K562 (cell line): ENCODE results near the gene IFITM2. TPM values are rescaled to one million over a fixed set of nuclear protein-coding genes. Genes with fewer than 3 reads are reported as not detected.

Experiments
- BCOR ChIP-seq: fragments of 450-650 bp; IDR thresholded peaks from 2 replicates; pipeline ENCODE4 v1.6.1; 2016
- CHAMP1 ChIP-seq: fragments of 450-650 bp; IDR thresholded peaks from 2 replicates; pipeline ENCODE4 v1.6.1; 2016; ENCODE audit warnings: mild to moderate bottlenecking
- MGA ChIP-seq: fragments of 450-650 bp; IDR thresholded peaks from 2 replicates; pipeline ENCODE4 v1.6.1; 2016; ENCODE audit warnings: mild to moderate bottlenecking, moderate library complexity
- MIER1 ChIP-seq: fragments of 450-650 bp; IDR thresholded peaks from 2 replicates; pipeline ENCODE4 v1.6.1; 2016; ENCODE audit warnings: antibody characterized with exemption, mild to moderate bottlenecking, low read depth
- NFIC ChIP-seq: fragments of 450-650 bp; IDR thresholded peaks from 2 replicates; pipeline ENCODE4 v1.6.1; 2017; ENCODE audit warnings: mild to moderate bottlenecking, inconsistent platforms
- SAFB ChIP-seq: fragments of 200-400 bp; formaldehyde crosslinking; IDR thresholded peaks from 2 replicates; pipeline ENCODE4 v1.6.1; 2017; ENCODE audit warnings: low read depth, low read length, borderline replicate concordance
- STAT5B ChIP-seq: fragments of 250-450 bp; sonication (Bioruptor Pico); IDR thresholded peaks from 2 replicates; pipeline ENCODE4 v1.8.0; 2021; ENCODE audit warnings: mild to moderate bottlenecking, inconsistent platforms
- U2AF1 ChIP-seq: fragments of 200-400 bp; formaldehyde crosslinking; optimal IDR thresholded peaks from 2 replicates; pipeline ENCODE3; 2017; ENCODE audit warnings: mild to moderate bottlenecking, low read depth, low read length, moderate library complexity
- ZNF778 ChIP-seq: fragments of 450-650 bp; formaldehyde crosslinking; IDR thresholded peaks from 2 replicates; pipeline ENCODE4 v1.4.0; 2020; ENCODE audit warnings: mild to moderate bottlenecking, moderate library complexity
- polyA plus RNA-seq, 8 experiments: library from polyadenylated mRNA; depleted of rRNA in 4 of 8; stranded (reverse) in 5 of 8; unstranded in 3 of 8; fragments of >200 nt; fragmentation: Nextera tagmentation in 2 of 8; fragmentation: Illumina TruSeq in 1 of 8; extraction: Ambion mirVana in 2 of 8; extraction: Trizol in 1 of 8; gene quantifications; 2 replicates each; pipeline versions ENCODE4 v1.2.1 to v1.2.3, GENCODE V29; 2011 to 2014; ENCODE audit warnings: inconsistent platforms in 1 of 8, missing spikeins in 1 of 8
- total RNA-seq, 7 experiments: library from RNA; depleted of rRNA in 6 of 7; stranded (reverse); fragments of >200 nt in 6 of 7; fragmentation: Illumina TruSeq in 2 of 7; extraction: Trizol in 2 of 7; gene quantifications; 2 replicates each; pipeline versions ENCODE4 v1.2.1 to v1.2.3, GENCODE V29; 2011 to 2021; ENCODE audit warnings: low replicate concordance in 1 of 7
- TF ChIP-seq, protein P1 (sequence below): fragments of 450-650 bp; IDR thresholded peaks from 2 replicates; pipeline ENCODE4 v1.6.1; 2016; ENCODE audit warnings: borderline replicate concordance

The IFITM2 gene
- total and polyA plus RNA-seq, 9 of the 15 experiments (the other 6 are each of a cell fraction or from before 2014, with no cell fraction given): 52.8 to 4,872 (median 356) TPM

- TF ChIP-seq, protein P1, sequence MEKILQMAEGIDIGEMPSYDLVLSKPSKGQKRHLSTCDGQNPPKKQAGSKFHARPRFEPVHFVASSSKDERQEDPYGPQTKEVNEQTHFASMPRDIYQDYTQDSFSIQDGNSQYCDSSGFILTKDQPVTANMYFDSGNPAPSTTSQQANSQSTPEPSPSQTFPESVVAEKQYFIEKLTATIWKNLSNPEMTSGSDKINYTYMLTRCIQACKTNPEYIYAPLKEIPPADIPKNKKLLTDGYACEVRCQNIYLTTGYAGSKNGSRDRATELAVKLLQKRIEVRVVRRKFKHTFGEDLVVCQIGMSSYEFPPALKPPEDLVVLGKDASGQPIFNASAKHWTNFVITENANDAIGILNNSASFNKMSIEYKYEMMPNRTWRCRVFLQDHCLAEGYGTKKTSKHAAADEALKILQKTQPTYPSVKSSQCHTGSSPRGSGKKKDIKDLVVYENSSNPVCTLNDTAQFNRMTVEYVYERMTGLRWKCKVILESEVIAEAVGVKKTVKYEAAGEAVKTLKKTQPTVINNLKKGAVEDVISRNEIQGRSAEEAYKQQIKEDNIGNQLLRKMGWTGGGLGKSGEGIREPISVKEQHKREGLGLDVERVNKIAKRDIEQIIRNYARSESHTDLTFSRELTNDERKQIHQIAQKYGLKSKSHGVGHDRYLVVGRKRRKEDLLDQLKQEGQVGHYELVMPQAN: peak; percentile 77
- TF ChIP-seq BCOR (peak; percentile 39; the same call in 1 of the 2 replicates), NFIC (peak; percentile 14; the same call in 1 of the 2 replicates), STAT5B (CRISPR knock-in tag) (no peak), CHAMP1 (peak; percentile 89), ZNF778 (CRISPR knock-in tag) (no peak), U2AF1 (peak; percentile 79), MGA (peak; percentile 11; the same call in 1 of the 2 replicates), SAFB (no peak), MIER1 (peak; percentile 69)
Observed at GRCh38 chr11:340539-341512, 33.2 kb downstream of the IFITM2 start (continued).
